NOMO-1 (cell line): ENCODE measurements around the gene PAX2.

ENCODE experiments used
- DNase-seq, 2 experiments: peaks; one replicate each; lab custom pipeline; 2025; ENCODE audit not compliant: unreplicated experiment in 2 of 2; lab: John Stamatoyannopoulos, UW

Gene PAX2

DNA sequence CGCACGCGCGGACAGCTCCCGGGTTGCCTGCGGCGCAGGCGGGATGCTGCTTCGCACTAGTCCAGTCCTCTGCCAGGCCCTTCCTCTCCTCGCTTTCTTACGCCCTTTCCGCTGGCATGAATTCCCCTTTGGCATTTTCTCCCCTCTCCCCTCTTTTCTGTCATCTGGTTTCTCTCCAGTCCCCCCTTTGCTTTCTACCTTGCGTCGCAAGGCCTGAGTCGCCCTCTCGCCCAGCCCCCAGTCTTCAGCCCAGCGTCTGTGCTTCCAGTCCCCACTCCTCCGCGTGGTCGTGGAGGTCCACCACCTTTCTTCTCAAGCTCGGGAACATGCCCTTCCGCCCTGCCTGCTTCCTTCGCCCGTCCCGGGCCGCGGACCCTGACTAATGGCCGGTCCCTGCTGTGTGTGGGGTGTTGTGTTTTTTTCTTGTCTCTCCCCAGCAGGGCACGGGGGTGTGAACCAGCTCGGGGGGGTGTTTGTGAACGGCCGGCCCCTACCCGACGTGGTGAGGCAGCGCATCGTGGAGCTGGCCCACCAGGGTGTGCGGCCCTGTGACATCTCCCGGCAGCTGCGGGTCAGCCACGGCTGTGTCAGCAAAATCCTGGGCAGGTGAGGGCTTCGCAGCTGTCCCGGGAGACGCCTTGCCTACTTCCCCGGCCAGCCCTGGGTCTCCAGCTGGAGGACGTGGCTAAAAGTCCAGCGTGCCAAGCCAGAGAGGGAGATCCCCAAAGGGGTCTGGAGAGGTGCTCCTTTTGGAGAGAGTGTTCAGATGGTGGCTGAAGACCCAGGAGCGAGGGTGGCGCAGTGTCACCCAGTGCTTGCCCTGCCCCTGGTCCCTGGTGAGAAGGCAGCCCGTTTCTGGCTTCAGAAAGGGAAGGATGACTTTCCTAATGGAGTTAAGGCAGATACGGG lies 4.2 kb downstream of the PAX2 start:
- no peak for DNase-seq

DNA sequence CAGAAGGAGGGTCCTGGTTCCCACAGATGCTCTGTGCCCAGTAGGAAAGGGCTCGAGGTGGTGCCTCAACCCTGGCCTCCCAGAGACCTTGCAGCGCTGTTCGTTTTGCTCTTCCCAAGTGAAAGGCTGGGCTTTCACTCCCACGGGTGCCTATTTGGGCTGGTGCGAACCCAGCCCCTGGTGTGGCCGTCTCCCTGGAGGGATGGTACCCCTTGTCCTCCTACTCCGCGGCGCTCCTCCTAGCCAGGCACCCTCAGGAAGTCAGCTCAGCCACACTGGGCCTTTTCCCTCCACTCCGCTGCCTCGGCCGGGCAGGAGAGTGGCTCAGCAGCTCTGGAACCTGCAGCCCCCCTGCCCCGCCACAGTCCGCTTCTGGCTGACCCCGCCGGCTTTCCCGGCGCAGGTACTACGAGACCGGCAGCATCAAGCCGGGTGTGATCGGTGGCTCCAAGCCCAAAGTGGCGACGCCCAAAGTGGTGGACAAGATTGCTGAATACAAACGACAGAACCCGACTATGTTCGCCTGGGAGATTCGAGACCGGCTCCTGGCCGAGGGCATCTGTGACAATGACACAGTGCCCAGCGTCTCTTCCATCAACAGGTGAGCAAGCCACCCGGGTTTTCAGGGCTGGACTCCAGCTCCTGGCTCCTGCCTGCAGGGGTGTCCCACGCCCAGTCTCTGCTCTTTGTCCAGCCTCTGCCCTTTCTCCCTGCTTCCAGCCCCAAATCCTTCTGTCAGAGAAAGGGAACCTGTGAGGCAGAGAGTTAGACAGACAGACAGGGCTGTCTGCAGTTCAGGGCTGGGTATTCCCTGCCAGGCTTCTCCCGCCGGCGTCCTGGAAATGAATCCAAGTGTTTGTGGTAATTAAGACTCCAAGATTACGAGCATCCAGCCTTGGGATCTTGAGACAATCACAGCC lies 5.2 kb downstream of the PAX2 start:
- DNase-seq = no peak

DNA sequence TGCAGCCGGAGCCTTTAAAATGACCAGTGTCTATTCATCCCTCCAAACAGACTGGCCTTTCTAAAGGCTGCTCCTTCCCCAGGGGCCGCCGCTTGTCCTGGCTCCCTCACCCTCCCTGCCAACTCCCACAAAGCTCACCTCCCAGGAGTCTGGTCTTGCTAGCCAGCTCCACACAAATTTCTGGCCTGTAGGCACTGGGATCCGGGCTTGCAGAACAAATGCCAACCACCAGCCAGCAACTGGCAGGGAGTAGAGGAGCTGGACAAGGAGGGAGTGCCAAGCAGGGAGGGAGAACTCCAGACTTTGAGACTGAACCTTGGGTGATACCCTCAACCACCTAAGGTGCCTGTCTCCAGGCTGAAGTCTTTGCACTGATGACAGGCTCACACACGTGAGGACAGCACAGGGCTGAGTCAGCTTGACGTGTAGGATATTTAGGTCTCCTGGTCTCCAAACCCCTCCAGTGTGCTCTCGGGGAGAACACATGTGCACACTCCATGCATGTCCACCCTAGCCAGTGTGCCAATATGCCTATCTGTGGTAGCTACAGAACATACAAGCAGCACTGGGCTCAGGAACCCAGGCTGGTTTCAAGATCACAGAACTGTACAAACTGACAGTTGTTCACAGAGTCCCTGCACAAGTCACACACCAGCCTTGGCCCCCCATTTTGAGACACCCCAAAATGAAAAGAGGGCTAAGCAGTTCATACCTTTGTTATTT lies 6.0 kb downstream of the PAX2 start:
- no peak for DNase-seq

DNA sequence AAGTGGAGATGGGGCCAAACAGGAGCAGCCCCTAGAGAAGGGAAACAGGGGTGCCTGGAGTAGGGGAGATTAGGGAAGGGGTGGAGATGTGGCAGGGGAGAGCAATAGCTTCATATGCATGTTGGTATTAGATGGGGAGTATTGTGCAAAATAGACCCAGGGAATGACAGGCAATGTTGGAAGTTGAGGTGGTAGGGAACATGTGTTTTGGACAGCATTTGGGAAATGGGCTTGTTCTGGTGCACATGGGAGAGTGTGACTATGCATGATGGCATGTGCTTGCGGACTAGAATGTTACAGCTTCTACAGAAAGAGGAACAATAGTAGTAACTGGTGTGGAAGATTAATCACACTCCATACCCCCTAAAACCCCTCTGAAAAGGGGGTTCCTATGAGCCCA lies 10.4 kb downstream of the PAX2 start:
- no peak for DNase-seq

DNA sequence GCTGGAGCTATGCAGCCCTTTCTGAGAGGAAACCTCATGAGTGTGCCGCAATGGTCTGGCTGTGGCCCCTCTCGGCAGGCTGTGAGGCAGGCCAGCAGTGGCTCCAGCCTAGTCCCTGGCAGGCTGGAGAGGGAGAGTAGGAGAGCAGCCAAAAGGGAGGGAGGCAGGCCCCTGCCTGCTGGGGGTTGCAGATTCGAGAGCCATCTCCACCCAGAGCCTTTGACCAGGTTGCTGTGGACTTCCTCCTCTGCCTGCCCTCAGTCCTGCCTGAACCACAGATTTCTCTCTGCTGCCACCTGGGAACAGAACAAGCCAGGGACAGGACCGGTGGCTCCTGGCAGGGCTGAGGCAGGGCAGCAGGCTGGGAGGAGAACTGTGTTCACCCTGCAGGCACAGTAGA lies 13.9 kb downstream of the PAX2 start:
- no peak for DNase-seq

DNA sequence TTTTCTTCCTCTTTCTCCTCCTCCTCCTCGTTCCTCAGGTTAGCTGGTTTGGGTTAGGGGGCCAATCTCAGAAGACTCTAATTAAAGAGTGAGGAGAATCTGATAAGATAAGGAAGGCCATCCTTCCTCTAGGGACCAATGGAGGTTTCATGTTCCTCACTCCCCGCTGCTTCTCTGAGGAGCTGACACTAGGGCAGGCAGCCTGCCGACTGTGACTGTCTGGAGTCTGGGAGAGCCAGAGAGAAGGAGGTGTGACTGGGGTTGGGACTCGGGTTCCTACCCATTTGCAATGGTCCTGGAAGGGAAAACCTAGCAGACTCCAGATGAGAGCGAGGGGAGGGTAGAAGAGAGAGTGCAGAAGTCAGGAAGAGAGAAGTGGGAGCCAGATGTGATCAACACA lies 15.3 kb downstream of the PAX2 start:
- DNase-seq = no peak

DNA sequence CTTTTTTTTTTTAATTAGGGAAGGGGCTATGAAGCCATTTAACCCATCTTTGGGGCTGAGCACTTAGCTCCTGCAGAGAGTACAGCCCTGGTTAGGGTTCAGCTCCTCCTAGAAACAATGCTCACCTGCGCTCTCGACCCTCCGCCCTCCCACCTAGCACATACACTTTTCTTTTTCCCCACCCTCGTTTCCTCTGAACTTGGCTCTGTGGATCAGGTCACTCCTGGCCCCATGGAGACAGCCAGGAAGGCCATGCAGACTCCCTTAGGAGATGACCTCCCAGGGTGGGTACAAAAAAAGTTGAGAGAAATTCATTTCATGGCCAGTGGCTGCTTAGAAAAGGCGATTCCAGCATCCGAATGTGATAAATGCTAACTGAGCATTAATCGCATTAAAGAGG lies 15.8 kb downstream of the PAX2 start:
- no peak for DNase-seq

DNA sequence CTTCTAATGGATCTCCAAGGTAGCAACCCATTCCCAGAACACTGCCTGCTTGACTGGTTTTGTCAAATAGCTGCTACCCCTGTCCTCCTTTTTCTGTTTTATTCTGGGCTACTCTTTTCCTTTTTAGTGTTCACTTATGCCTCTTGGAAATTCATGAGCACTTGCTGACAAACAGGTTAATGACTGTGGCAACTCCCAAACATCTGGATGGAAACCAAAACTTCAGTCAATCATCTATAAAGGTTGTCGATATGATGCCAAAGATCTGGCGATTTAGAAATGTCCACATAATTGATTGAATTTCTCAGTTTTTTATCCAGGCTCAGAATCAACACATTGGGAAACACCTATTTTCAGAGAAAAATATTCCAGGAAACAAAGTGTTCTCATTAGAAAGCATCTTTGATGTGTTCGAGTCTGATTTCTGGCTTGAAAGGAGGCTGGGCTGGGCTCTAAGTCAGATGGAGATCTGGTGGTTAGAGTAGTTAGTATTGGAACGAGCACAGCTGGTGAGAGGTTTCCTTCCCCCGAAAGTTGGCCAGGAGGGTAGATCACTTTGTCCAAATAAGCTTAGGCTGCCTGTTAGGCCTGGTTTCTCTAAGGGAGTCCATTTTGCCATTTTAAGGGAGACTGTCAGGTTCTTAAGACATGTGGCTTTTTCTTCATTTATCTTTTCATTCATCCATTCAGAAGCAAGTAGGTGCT lies 17.8 kb downstream of the PAX2 start:
- no peak for DNase-seq

DNA sequence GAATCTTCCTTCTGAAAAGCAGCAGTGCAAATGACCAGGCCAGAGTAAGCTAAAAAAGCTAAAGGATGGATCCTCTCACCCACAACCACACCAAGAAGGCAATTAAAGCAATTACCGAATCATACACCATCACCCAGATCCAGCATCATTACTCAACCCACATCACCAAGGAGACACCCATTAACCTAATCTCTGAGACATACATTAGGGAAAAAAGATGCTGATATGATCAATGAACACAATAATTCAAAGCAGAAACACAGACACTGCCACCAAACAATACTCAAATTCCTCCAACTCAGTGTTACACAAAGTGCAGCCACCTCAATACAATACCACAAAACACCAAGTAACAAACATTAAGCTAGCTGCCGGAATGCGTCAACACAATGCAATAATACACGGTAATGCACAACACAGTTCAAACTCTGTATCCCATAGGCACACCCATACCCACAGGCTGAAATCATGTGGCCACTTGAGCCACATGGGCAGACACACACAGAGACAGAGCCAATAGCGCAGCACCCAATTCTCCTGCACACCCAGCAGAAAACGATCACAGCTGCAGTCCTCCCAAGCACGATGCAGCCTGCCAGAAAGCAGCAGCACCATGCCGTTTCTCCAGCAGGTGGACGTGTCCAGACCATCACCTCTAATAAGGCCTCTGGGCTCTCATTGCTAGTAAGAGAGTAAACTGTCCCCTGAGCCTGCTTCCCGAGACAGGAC lies 21.5 kb downstream of the PAX2 start:
- no peak for DNase-seq

DNA sequence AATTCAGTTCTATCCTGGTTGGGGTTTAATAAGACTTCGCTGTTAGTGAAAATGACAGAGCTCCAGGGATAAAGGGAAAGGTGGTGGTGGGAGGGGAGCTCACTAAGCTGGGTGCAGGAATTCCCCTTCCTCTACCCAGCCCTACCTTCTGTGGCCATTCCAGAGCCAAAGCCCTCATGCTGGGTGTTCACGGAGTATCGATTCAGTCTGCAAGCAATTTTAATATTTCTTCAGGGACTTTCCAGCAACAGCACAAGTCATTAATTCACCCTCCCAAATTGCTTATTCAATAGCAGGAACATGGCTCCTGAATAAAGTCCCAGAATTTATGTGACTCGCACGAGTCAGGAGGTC lies 22.0 kb downstream of the PAX2 start:
- DNase-seq = no peak

DNA sequence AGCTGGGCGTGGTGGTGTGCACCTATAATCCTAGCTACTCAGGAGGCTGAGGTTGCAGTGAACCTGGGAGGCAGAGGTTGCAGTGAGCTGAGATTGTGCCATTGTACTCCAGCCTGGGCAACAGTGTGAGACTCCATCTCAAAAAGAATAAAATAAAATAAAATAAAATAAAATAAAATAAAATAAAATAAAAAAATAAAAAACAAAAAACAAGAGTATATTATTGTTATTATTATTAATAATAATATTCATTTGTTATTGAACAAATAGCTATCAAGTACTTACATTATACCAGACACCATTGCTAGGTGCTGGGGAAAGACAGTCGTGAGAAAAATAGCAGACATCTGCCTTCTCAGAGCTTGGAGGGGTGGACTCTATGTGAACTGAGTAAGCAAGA lies 24.1 kb downstream of the PAX2 start:
- DNase-seq = no peak

DNA sequence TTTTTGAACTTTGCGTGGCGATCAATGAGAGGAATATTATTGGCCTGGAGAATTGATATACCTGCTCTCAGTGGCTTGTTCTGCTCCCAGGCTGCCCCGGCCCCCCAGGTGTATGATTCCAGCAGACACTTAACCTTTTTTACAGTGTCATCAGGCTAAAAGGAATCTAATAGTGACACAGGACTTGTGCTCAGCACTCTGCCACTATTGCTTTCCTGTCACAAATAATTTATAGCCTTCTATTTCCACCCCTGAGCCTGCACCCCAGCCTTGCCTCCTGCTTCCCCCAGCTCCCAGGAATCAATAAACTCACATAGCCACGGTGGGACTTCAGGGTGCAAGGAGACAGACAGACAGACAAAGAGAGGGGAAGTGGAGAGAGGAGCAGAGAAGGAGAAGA lies 28.3 kb downstream of the PAX2 start:
- no peak for DNase-seq

DNA sequence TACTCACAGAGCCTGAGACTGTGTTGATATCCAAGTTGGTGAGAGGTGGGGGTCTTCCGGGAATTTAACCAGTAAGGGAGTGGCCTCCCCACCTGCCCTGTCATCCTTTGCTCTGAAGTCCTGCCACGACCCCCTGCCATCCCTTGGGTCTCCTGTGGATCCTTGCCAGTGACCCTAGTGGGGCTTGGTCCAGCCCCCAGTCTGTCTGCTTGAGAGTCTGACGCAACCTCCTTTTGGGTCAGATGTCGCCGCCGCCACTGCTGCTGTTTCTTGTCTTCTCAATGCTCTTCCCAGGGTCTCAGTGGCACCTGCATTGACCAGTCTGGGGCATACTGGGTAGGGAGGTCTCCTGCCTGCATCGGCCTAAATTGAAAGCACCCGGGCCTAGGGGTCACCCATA lies 28.8 kb downstream of the PAX2 start:
- DNase-seq = no peak

DNA sequence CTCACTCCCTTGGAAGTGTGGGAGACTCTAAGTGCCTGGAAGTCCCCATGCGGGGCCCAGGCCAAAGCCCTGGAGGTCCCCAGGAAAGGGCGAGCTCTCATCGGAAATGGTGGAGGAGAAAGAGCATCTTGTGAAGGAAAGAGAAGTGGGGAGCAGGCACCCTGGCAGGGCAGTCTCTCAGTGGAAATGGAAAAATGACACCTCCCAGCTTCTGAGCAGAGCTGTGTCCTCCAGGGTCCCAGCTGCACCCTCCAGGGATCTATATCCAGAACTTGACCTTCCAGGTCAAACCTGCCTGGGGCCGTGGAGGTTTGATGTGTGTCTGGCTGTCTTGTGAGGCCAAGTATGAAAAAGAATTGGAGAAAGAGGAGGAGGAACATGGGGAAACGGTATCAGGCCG lies 29.5 kb downstream of the PAX2 start:
- no peak for DNase-seq

DNA sequence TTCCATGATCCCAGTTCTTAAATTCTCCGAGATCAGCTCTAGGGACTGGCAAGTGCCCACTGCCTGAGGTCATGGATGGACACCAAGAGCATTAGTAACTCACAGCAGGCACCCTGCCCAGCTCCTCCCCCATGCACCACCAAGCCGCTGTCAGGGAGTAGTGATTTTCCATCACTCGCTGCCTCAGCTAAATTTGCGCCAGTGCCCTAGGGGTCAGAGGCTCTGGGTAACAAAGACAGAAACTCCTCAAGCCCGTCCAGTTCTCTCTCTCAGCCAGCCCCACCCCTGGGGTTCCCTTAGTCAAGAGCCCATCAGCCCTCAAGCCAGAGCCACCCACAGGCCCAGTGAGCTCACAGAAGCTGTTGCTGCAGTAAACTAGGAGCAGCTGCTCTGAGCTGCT lies 30.0 kb downstream of the PAX2 start:
- no peak for DNase-seq

DNA sequence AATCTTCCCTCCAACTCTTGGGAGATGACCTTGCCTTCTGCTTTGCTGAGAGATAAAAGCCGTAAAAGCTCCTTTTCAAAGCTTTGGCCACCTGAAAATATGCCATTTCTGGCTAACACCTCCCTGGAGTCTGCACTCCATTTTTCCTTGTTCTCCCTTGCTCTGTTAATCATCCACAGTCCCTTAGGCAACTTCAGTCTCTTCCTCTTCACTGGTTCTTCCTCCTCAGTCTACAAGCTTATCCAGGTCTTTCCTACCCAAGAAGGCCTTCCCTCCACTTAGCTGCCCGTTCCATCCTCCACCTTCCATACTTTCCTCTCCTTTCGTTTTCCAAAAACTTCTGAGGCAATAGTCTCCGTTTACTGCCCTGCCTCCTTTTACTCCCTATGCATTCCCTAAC lies 30.5 kb downstream of the PAX2 start:
- DNase-seq = no peak

DNA sequence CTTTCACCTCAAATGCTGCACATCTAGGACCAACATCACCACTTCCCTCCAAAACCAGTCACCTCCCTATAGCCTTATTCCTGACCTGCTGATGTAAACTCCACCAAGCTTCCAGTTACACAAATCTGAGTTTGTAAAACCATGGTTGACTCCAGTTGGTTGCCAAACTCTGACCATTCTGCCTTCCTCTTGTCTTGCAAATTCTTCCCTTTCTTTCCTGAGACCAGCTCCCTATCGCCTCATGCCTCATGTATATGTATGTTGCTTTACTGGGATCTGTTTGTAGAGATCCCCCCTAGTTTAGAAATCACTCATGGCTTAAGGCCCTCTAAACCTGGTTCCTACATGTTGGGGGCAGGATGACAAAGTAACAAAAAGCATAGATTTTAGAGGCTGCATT lies 31.3 kb downstream of the PAX2 start:
- no peak for DNase-seq

DNA sequence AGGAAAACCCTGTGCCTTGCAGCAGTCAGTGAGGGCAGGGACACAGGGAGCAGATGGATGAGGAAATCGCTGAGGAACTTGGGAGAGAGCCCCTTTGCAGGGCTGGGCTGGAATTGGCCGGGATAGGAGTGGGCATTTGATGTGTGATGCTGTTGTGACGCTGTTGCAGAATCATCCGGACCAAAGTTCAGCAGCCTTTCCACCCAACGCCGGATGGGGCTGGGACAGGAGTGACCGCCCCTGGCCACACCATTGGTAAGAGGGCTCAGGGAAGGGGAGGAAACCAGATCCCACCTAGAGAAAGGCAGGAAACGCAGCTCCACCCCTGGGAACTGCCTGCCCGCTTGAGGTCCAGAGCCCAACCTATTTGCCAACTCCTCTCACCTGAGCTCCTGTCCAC lies 33.9 kb downstream of the PAX2 start:
- no peak for DNase-seq

DNA sequence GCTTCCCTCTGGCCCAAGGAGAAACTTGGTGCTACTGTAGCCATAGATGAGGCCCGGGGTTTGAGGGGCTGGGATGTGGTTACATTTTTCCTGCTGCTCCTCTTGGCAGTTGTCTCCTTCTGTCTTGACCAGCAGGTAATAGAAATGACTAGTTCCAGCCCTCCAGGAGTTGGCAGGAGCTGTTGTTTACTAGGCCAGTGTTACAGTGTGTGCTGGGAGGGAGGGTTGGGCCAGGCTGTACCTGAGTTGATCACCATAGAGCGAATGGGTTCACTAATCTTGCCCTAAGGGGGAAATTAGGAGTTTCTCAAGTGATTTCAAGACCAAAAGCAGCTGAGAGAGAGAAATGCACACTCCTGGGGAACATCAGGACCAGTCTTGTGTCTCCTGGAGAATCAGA lies 34.9 kb downstream of the PAX2 start:
- DNase-seq = no peak

DNA sequence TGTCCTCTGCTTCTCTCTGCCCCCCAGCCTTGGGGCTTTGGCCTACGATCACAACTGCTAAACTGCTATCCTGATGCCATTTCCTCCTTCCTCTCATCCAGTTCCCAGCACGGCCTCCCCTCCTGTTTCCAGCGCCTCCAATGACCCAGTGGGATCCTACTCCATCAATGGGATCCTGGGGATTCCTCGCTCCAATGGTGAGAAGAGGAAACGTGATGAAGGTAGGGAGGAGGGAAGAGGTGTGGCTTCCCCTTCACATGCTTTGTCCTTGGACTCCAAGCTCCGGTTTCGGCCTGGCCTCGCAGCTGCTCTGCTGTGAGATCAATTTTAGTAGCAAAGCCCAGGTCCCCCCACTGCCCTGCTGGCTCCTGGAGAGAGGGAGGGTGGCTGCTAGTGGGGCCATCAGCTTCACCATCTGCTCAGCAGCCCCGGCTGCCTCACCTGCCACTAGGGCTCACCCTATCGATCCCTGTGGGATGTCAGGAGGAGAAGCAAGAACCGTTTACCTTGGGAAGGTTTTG lies 35.8 kb downstream of the PAX2 start:
- no peak for DNase-seq
